Endodermal cell (in vitro differentiated cells): ENCODE data around the gene PAN2. TPM values are rescaled to one million over a fixed set of nuclear protein-coding genes. Genes with fewer than 3 reads are reported as not detected.
A peak's percentile ranks its signal among the peaks of the same experiment; 100 is the strongest.

Experiments
- DNase-seq: peaks from one replicate; pipeline ENCODE4 v3.0.0-alpha.2; 2017
- H3K27ac ChIP-seq: 2 replicates; pipeline ENCODE4 v1.5.1; 2013; ENCODE audit warnings: mild to moderate bottlenecking, low read depth, low read length, moderate library complexity
- H3K27me3 ChIP-seq: 2 replicates; pipeline ENCODE4 v1.6.1; 2013; ENCODE audit warnings: mild to moderate bottlenecking, low read length, moderate library complexity; ENCODE audit not compliant: insufficient read depth, control insufficient read depth, poor library complexity, severe bottlenecking
- H3K36me3 ChIP-seq: 2 replicates; pipeline ENCODE4 v1.7.0; 2013; ENCODE audit warnings: mild to moderate bottlenecking, low read length, moderate library complexity; ENCODE audit not compliant: control insufficient read depth, insufficient read depth
- H3K4me1 ChIP-seq: one replicate; pipeline ENCODE4 v1.7.0; 2013; ENCODE audit warnings: low read length; ENCODE audit not compliant: control insufficient read depth, insufficient read depth
- H3K4me3 ChIP-seq: 2 replicates; pipeline ENCODE4 v1.5.1; 2013; ENCODE audit warnings: mild to moderate bottlenecking, low read length, moderate library complexity
- H3K9ac ChIP-seq: 2 replicates; pipeline ENCODE4 v1.6.1; 2013; ENCODE audit warnings: mild to moderate bottlenecking, low read length, moderate library complexity; ENCODE audit not compliant: poor library complexity, severe bottlenecking; ENCODE audit errors: extremely low read depth
- H3K9me3 ChIP-seq: 2 replicates; pipeline ENCODE4 v1.6.1; 2013; ENCODE audit warnings: mild to moderate bottlenecking, low read length, moderate library complexity; ENCODE audit not compliant: control insufficient read depth
- H3K27ac Mint-ChIP-seq: 2 replicates; pipeline ENCODE4 v1.8.0; 2020; ENCODE audit warnings: mixed read lengths
- H3K27me3 Mint-ChIP-seq: 2 replicates; pipeline ENCODE4 v1.8.0; 2021; ENCODE audit warnings: mild to moderate bottlenecking, mixed read lengths; ENCODE audit not compliant: insufficient read depth
- H3K36me3 Mint-ChIP-seq: 2 replicates; pipeline ENCODE4 v1.8.0; 2020; ENCODE audit warnings: low read depth, mixed read lengths
- H3K4me1 Mint-ChIP-seq: 2 replicates; pipeline ENCODE4 v1.8.0; 2020; ENCODE audit warnings: mixed read lengths
- H3K4me3 Mint-ChIP-seq: 2 replicates; pipeline ENCODE4 v1.8.0; 2020; ENCODE audit warnings: mild to moderate bottlenecking, moderate library complexity, mixed read lengths
- H3K9me3 Mint-ChIP-seq: 2 replicates; pipeline ENCODE4 v1.8.0; 2020; ENCODE audit warnings: mild to moderate bottlenecking, mixed read lengths
- CTCF ChIP-seq: fragments of 200-600 bp; sonication (generic); conservative IDR thresholded peaks from 2 replicates; pipeline ENCODE4 v1.5.0; 2021; ENCODE audit warnings: antibody characterized with exemption, mild to moderate bottlenecking
- WGBS, 2 experiments: methylation state at CpG; one replicate each; pipeline versions ENCODE4 v1.1.5 to v1.1.7; 2013; ENCODE audit warnings: missing lambda C conversion rate in 2 of 2, mixed read lengths in 1 of 2; ENCODE audit not compliant: insufficient coverage in 1 of 2, insufficient read length in 1 of 2; 5-methylcytosine and 5-hydroxymethylcytosine counted together
- total RNA-seq, 2 donors: library from RNA; stranded (reverse); fragmentation: NEBNext Ultra II Directional in 1 of 2; extraction: Animal tissue kit (Norgen Biotek cat#: 25700) in 1 of 2; gene quantifications; 2 replicates in 1 of 2; 3 replicates in 1 of 2; pipeline ENCODE4 v1.2.1, GENCODE V29; 2021

Gene PAN2
- total RNA-seq, 2 donors from 2014 or later, result 66.5 to 90.3 TPM

- Mint-ChIP-seq H3K4me3 (peak overlapping the region; percentile 82), H3K36me3 (peaks cover 3% of the 10 kb centered on the region), H3K27me3 (no peaks in the 10 kb centered on the region), H3K9me3 (no peaks in the 10 kb centered on the region), H3K4me1 (peaks cover 18% of the 10 kb centered on the region), H3K27ac (peak overlapping the region; percentile 99)
- H3K27ac ChIP-seq, result peak overlapping the region; percentile 47
- H3K27me3 ChIP-seq, result no peaks in the 10 kb centered on the region
- H3K4me1 ChIP-seq, result no peaks in the 10 kb centered on the region
- H3K4me3 ChIP-seq, result peak overlapping the region; percentile 91
- peak overlapping the region; percentile 81 for H3K9ac ChIP-seq
- DNase-seq, result no peak
- no peaks in the 10 kb centered on the region for H3K9me3 ChIP-seq
- 16 to 24% methylated on average over 3 to 6 of the region's 6 CpGs for WGBS, 2 experiments
- TF ChIP-seq CTCF, result no peak
- H3K36me3 ChIP-seq, result no peaks in the 10 kb centered on the region
Measured at GRCh38 chr12:56334490-56334793, 642 bp upstream of the PAN2 start.

- H3K9me3 ChIP-seq, result no peaks in the 10 kb centered on the region
- peak overlapping the region; percentile 91 for H3K4me3 ChIP-seq
- peak overlapping the region; percentile 99 for H3K27ac Mint-ChIP-seq
- H3K27me3 ChIP-seq, result no peaks in the 10 kb centered on the region
- H3K9ac ChIP-seq, result peak overlapping the region; percentile 81
- H3K9me3 Mint-ChIP-seq, result no peaks in the 10 kb centered on the region
- peaks cover 3% of the 10 kb centered on the region for H3K36me3 Mint-ChIP-seq
- WGBS, 2 experiments, result 32% methylated on average over 6 of the region's 8 CpGs; no CpG with 5 or more reads in 1 of the 2 experiments
- peaks cover 8% of the 10 kb centered on the region for H3K4me1 Mint-ChIP-seq
- peak overlapping the region; percentile 82 for H3K4me3 Mint-ChIP-seq
- H3K36me3 ChIP-seq, result no peaks in the 10 kb centered on the region
- H3K27me3 Mint-ChIP-seq, result no peaks in the 10 kb centered on the region
- TF ChIP-seq CTCF, result no peak
- no peaks in the 10 kb centered on the region for H3K4me1 ChIP-seq
- H3K27ac ChIP-seq, result peak overlapping the region; percentile 86
- DNase-seq, result no peak
Measured at GRCh38 chr12:56333197-56333678, 562 bp downstream of the PAN2 start.

- H3K9me3 ChIP-seq, result no peaks in the 10 kb centered on the region
- H3K27me3 ChIP-seq, result no peaks in the 10 kb centered on the region
- TF ChIP-seq CTCF, result no peak
Measured at GRCh38 chr12:56332512-56333196, 1.1 kb downstream of the PAN2 start.

More at GRCh38 chr12:56332512-56333196, 1.1 kb downstream of the PAN2 start:
- H3K4me3 Mint-ChIP-seq, result peak overlapping the region; percentile 82
- Histone ChIP-seq H3K4me3 (peak overlapping the region; percentile 91), H3K9ac (no peak overlapping the region), H3K27ac (no peak overlapping the region), H3K36me3 (no peaks in the 10 kb centered on the region), H3K4me1 (no peaks in the 10 kb centered on the region)
- no peaks in the 10 kb centered on the region for H3K27me3 Mint-ChIP-seq
- no peaks in the 10 kb centered on the region for H3K9me3 Mint-ChIP-seq
- peaks cover 3% of the 10 kb centered on the region for H3K36me3 Mint-ChIP-seq
- 90 to 97% methylated on average over 7 to 10 of the region's 11 CpGs for WGBS, 2 experiments
- H3K27ac Mint-ChIP-seq, result peak overlapping the region; percentile 99
- peaks cover 11% of the 10 kb centered on the region for H3K4me1 Mint-ChIP-seq
- no peak for DNase-seq
